NB4 (cell line): ENCODE data around the gene SWI5.

Source experiments
- DNase-seq: peaks from one replicate; pipeline ENCODE4 v3.0.0; 2010; ENCODE audit warnings: low read depth
- H3K4me3 ChIP-seq: one replicate; pipeline ENCODE4 v1.5.1; 2011; ENCODE audit warnings: mild to moderate bottlenecking, low read depth, low read length, moderate library complexity
- MYC ChIP-seq: IDR thresholded peaks from 2 replicates; pipeline ENCODE4 v1.6.1; 2011; ENCODE audit warnings: low read depth, low read length
- POLR2A ChIP-seq: IDR thresholded peaks from 2 replicates; pipeline ENCODE4 v1.6.1; 2011; ENCODE audit warnings: mild to moderate bottlenecking; ENCODE audit not compliant: insufficient read length; ENCODE audit errors: extremely low read depth
- TF ChIP-seq, protein P1 (sequence below): IDR thresholded peaks from 2 replicates; pipeline ENCODE4 v1.6.1; 2011; ENCODE audit warnings: low read depth, low read length
- TF ChIP-seq, protein P2 (sequence below): IDR thresholded peaks from one replicate; pipeline ENCODE4 v1.5.1; 2012; ENCODE audit warnings: low read depth, low read length

Gene SWI5

DNA sequence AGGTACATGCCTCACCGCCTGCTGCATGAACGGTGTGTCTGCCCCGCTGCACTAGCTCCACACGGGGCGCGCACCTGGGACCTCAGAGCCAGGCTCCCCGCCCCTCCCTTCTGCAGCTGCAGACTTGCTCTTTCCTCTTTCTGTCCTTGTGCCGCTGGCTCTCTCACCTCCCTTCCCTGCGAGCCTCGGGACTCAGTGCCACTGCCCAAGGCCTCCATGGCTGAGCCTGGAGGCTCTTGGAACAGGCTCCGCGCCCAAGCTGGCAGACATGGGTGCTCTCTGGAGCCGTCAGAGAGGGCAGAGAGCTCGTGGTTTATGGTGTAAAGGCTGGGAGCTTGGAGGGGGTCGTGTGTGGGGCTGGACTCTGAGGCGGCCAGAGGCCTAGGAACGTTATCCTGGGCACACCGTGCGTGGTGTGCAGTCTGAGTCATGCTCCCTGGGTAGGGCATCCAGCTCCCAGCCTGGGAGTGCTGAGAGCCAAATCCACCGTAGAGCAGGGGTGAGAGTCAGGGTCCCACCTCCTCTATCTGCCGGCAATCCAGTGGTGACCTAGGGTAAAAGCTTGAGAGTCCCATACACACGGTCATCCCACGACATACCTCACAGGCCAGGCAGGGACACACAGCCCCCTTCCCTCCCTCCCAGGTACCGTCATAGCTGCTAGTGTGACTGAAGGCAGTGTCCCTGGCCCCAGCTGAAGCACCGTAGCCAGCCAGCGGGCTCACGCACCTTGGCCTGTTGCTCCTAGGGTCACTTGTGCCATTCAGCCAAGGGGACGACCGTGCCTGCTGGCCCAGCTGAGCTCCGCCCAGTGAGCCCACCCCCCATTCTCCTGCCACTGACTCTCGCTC lies 22.7 kb upstream of the SWI5 start:
- TF ChIP-seq POLR2A (no peak), MYC (no peak)
- TF ChIP-seq, protein P1, sequence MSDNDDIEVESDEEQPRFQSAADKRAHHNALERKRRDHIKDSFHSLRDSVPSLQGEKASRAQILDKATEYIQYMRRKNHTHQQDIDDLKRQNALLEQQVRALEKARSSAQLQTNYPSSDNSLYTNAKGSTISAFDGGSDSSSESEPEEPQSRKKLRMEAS: no peak
- TF ChIP-seq, protein P2, sequence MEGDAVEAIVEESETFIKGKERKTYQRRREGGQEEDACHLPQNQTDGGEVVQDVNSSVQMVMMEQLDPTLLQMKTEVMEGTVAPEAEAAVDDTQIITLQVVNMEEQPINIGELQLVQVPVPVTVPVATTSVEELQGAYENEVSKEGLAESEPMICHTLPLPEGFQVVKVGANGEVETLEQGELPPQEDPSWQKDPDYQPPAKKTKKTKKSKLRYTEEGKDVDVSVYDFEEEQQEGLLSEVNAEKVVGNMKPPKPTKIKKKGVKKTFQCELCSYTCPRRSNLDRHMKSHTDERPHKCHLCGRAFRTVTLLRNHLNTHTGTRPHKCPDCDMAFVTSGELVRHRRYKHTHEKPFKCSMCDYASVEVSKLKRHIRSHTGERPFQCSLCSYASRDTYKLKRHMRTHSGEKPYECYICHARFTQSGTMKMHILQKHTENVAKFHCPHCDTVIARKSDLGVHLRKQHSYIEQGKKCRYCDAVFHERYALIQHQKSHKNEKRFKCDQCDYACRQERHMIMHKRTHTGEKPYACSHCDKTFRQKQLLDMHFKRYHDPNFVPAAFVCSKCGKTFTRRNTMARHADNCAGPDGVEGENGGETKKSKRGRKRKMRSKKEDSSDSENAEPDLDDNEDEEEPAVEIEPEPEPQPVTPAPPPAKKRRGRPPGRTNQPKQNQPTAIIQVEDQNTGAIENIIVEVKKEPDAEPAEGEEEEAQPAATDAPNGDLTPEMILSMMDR: no peak

DNA sequence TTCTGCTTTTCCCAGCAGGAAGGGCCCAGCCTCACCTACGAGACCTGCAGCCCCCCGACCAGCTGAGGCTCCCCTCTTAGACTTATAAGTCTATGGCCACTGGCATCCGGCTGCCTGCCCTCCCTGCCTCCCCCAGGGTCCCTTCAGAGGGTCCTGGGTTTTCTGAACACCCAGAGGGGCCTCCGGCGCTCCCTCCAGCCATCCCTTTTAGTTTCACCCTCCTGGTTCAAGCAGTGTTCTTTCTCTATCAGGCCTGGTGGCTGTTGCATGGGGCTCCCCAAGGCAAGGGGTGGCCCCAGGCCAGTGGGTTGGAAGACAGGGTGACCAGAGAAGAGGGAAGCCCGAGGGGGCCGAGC lies 22.1 kb upstream of the SWI5 start:
- no peak for DNase-seq
- TF ChIP-seq POLR2A: no peak
- TF ChIP-seq, protein P2: no peak
- TF ChIP-seq, protein P1: no peak
- no peak for TF ChIP-seq MYC
- no peak overlapping the region for H3K4me3 ChIP-seq

More for the DNA sequence above, 22.7 kb upstream of the SWI5 start:
- no peak overlapping the region for H3K4me3 ChIP-seq
- no peak for DNase-seq

DNA sequence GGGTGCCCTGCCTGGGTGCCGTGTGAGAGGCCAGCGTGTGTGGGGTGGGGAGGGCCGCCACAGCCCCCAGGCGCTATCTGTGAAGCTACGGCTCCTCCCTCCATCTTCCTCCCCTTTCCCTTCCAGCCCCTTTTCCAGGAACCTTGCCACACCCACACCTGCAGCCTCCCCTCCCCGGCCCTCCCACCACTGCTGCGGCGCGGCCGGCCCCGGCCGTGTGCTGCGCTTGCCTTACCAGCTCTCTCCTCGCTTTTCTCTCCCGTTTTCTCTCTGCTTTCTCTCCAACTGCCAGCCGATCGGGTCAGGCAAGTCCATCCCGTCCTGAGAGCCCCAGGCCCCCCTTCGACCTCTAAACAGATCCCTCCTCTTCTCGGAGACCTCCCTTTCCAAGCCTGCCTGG lies 21.7 kb upstream of the SWI5 start:
- no peak overlapping the region for H3K4me3 ChIP-seq
- TF ChIP-seq POLR2A (no peak), MYC (no peak)
- TF ChIP-seq, protein P1: no peak
- TF ChIP-seq, protein P2: no peak
- DNase-seq: no peak

DNA sequence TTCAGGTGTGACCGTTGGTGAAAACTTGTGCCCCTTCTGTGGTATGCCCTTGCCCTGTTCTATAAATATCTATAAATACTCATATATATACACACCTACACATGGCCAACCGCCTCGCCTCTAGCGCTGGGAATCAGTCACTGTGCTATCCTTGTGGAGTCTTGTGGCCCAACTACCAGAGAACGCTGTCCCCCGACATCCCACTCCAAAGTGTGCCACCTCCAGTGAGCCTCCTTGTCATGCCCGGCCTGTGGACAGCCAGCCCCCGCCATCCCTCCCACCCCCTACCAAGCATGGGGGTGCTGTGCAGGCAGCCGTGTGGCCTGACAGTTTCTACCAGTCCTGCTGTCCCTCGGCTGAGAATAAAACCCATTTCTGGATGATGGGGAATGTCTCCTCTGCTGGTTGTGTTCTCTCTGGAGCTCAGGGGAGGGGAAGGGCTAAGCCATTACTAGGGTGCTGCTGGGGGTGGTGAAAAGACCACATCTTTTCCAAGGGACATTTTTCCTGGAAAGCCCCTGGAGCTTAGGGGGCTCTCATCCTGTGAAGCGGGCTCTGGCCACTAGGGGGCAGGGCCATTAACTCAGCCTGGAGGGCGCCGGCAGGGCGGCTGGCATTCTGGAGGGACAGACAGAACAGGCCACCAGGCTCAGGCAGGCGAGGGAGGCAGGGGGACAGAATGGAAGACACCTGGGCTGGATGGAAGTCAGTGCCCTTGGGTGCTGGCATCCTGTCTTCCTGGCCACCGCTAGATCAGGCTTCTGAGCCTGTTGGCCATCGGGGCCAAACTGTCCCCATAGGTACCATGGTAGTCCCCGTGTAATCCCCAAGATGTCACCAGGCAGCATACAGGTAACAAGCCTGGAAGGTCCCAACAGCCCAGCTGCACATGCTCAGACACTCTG lies 21.0 kb upstream of the SWI5 start:
- DNase-seq: peak; percentile 57
- H3K4me3 ChIP-seq: no peak overlapping the region
- no peak for TF ChIP-seq MYC
- TF ChIP-seq POLR2A: no peak
- TF ChIP-seq, protein P2: peak; percentile 94

DNA sequence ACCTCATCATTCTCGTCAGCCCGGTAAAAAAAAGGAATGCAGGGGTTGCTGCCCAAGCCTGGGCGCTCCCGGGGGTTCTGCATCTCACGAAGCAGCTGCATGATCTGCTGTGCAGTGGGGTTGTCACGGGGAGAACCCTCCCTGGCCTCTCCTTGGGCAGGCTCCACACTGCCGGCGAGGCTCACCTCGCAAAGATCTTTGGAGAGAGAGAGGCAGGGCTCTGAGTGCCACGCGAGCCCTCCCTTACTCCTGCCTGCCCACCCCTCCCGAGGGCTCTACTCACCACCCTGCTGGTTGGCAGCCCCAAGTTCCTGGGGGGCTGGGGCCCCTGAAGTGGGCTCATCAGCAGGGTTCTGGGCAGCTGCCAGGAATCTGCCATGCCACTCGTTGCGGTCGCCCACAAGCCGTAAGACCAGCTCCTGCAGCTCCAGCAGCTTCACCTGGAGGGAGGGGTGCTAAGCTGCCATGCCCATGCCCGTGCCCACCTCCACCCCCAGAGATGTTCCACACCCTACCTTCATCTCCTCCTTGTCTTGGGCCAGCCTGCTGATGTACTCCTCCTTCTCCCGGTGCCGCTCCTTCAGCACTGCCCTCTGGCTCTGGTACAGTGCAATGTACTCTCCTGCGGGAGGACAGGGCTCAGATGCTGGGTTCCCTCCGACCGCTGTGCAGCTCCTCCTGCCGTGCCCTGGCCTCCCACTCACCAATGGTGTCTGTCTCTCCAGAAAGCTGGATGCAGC lies 18.8 kb upstream of the SWI5 start:
- TF ChIP-seq POLR2A (no peak), MYC (no peak)
- TF ChIP-seq, protein P2: no peak
- TF ChIP-seq, protein P1: no peak
- no peak for DNase-seq

More for the DNA sequence above, 18.8 kb upstream of the SWI5 start:
- no peak overlapping the region for H3K4me3 ChIP-seq
